HepG2 (cell line): Measurements from ENCODE around the gene SPG7. TPM values are rescaled to one million over a fixed set of nuclear protein-coding genes. Genes with fewer than 3 reads are reported as not detected.

ENCODE experiments used
- ATAC-seq: fragments of 200-7000 bp; cut with Tn5 transposase; 3 replicates; pipeline ENCODE4 v1.9.1; 2020; ENCODE audit warnings: mild to moderate bottlenecking, moderate library complexity
- BruUV-seq: library from RNA; stranded (reverse); fragments of 400-500 nt; replicated peaks from 2 replicates; lab custom pipeline; 2021; lab: Mats Ljungman, UMichigan
- CTCF ChIA-PET: fragments of 300-600 bp; formaldehyde crosslinking; extraction: SDS; loops from one replicate; lab custom pipeline; 2021; ENCODE audit warnings: low total read pairs, inconsistent platforms, low intra/inter-chr PET ratio; lab: Yijun Ruan, JAX
- POLR2A ChIA-PET: fragments of 350-600 bp; sonication (Branson Sonifier 250); formaldehyde crosslinking; loops from one replicate; lab custom pipeline; 2020; ENCODE audit warnings: antibody characterized with exemption, inconsistent platforms; lab: Yijun Ruan, JAX
- DNase-seq: peaks from one replicate; pipeline ENCODE4 v3.0.0-alpha.2; 2015; ENCODE audit warnings: low spot score
- FAIRE-seq: peaks from 3 replicates; lab custom pipeline; 2011; peaks lifted over from hg19 to GRCh38; lab: Jason Lieb, UNC
- H2AFZ ChIP-seq: one replicate; pipeline ENCODE4 v1.6.1; 2011; ENCODE audit warnings: low read length, inconsistent platforms
- H3K27ac ChIP-seq: fragments of 300-600 bp; 3 replicates; pipeline ENCODE4 v1.8.0; 2011; ENCODE audit warnings: mixed run types, mild to moderate bottlenecking, mixed read lengths, low read length, inconsistent platforms; ENCODE audit not compliant: insufficient read depth; ENCODE audit errors: extremely low read length
- H3K27me3 ChIP-seq, 2 experiments: fragments of 200-600 bp in 1 of 2; 2 replicates in 1 of 2; 3 replicates in 1 of 2; pipeline versions ENCODE4 v1.6.0 to v1.8.0; 2011; ENCODE audit warnings: low read length in 2 of 2, mild to moderate bottlenecking in 2 of 2, moderate library complexity in 2 of 2, inconsistent platforms in 1 of 2; ENCODE audit not compliant: insufficient read depth in 2 of 2, control insufficient read depth in 1 of 2
- H3K36me3 ChIP-seq, 2 experiments: fragments of 200-600 bp in 1 of 2; replicated peaks in 1 of 2; 2 replicates in 1 of 2; 3 replicates in 1 of 2; pipeline versions ENCODE4 v1.5.1 to v1.8.0; 2011; ENCODE audit warnings: low read length in 2 of 2, inconsistent platforms in 1 of 2; ENCODE audit not compliant: insufficient read depth in 2 of 2, control insufficient read depth in 1 of 2
- H3K4me1 ChIP-seq: 2 replicates; pipeline ENCODE4 v1.5.1; 2012; ENCODE audit warnings: low read length, inconsistent platforms; ENCODE audit not compliant: insufficient read depth
- H3K4me2 ChIP-seq: 2 replicates; pipeline ENCODE4 v1.6.0; 2011; ENCODE audit warnings: low read depth, low read length, inconsistent platforms
- H3K4me3 ChIP-seq, 3 experiments: fragments of 200-600 bp in 1 of 3; sonication (generic), shearing (Covaris generic) in 1 of 3; replicated peaks in 1 of 3; 2 replicates each; pipeline ENCODE4 v1.5.1; 2011 to 2016; ENCODE audit warnings: low read length in 3 of 3, inconsistent platforms in 2 of 3, low read depth in 2 of 3, mild to moderate bottlenecking in 2 of 3, control low read depth in 1 of 3, mixed read lengths in 1 of 3; ENCODE audit not compliant: insufficient read depth in 1 of 3
- H3K79me2 ChIP-seq: one replicate; pipeline ENCODE4 v1.6.1; 2011; ENCODE audit warnings: low read length, inconsistent platforms; ENCODE audit not compliant: insufficient read depth
- H3K9ac ChIP-seq: 2 replicates; pipeline ENCODE4 v1.6.0; 2011; ENCODE audit warnings: mild to moderate bottlenecking, low read depth, low read length, inconsistent platforms; ENCODE audit not compliant: insufficient read depth
- H3K9me3 ChIP-seq: 2 replicates; pipeline ENCODE4 v1.5.1; 2012; ENCODE audit warnings: mild to moderate bottlenecking, low read length
- H4K20me1 ChIP-seq: 2 replicates; pipeline ENCODE4 v1.6.0; 2011; ENCODE audit warnings: inconsistent platforms, mild to moderate bottlenecking, low read length, moderate library complexity; ENCODE audit not compliant: insufficient read depth
- ATF4 ChIP-seq, 2 experiments: fragments of 450-650 bp in 1 of 2; sonication (generic) in 1 of 2; formaldehyde crosslinking; IDR thresholded peaks; 2 replicates each; pipeline versions ENCODE4 v1.5.0 to v1.8.0; 2020 to 2022; ENCODE audit warnings: mild to moderate bottlenecking in 1 of 2, missing genetic modification reagents in 1 of 2
- CBX5 ChIP-seq: sonication (generic); formaldehyde crosslinking; IDR thresholded peaks from 2 replicates; pipeline ENCODE4 v1.4.0; 2020; ENCODE audit warnings: missing genetic modification reagents, borderline replicate concordance
- PREB ChIP-seq: sonication (generic); formaldehyde crosslinking; IDR thresholded peaks from 2 replicates; pipeline ENCODE4 v1.4.0; 2020; ENCODE audit warnings: missing genetic modification reagents
- RFX1 ChIP-seq: fragments of 450-650 bp; IDR thresholded peaks from 2 replicates; pipeline ENCODE4 v1.6.1; 2017
- TEF ChIP-seq: sonication (generic); formaldehyde crosslinking; IDR thresholded peaks from 2 replicates; pipeline ENCODE4 v1.5.0; 2020; ENCODE audit warnings: missing genetic modification reagents
- ZNF749 ChIP-seq: sonication (generic); formaldehyde crosslinking; IDR thresholded peaks from 2 replicates; pipeline ENCODE4 v1.8.0; 2022; ENCODE audit warnings: mild to moderate bottlenecking, missing genetic modification reagents, moderate library complexity, borderline replicate concordance
- WGBS: methylation state at CpG from one replicate; pipeline ENCODE4 v1.1.6; 2017; ENCODE audit warnings: low lambda C conversion rate; 5-methylcytosine and 5-hydroxymethylcytosine counted together
- in situ Hi-C: cut with HindIII; loops from 2 replicates; pipeline ENCODE4 v1.10.0; 2017; ENCODE audit warnings: low pct_unique_long_range_greater_than_20kb; ENCODE audit not compliant: extremely low pct_ligation_motif_present
- intact Hi-C: fragments of 100-400 bp; cut with micrococcal nuclease; formaldehyde crosslinking; loops from one replicate; pipeline ENCODE4 v1.10.0; 2022; ENCODE audit not compliant: unreplicated experiment
- polyA plus RNA-seq, 8 experiments: library from polyadenylated mRNA; depleted of rRNA in 3 of 8; stranded (reverse) in 7 of 8; unstranded in 1 of 8; fragments of >200 nt; fragmentation: Illumina TruSeq in 4 of 8; extraction: Trizol in 4 of 8; gene quantifications; 2 replicates each; pipeline versions ENCODE4 v1.2.1 to v1.2.3, GENCODE V29; 2011 to 2016; ENCODE audit warnings: low read depth in 4 of 8, missing spikeins in 1 of 8, mixed read lengths in 1 of 8; ENCODE audit not compliant: insufficient read depth in 1 of 8
- total RNA-seq, 5 experiments: library from RNA; depleted of rRNA; stranded (reverse); fragments of >200 nt; fragmentation: Illumina TruSeq; extraction: Trizol; gene quantifications; 2 replicates each; pipeline ENCODE4 v1.2.3, GENCODE V29; 2016; ENCODE audit warnings: low read depth in 1 of 5
- TF ChIP-seq, protein P1 (sequence below): IDR thresholded peaks from 2 replicates; pipeline ENCODE4 v1.6.1; 2016; ENCODE audit warnings: missing compliant biosample characterization, missing genetic modification reagents, borderline replicate concordance

Gene SPG7
- total and polyA plus RNA-seq, 2 of the 13 experiments (the other 11 are each of a cell fraction or from before 2014, with no cell fraction given), result 66.0 to 136 TPM

GRCh38 chr16:89473791-89474414 lies 34.3 kb upstream of the SPG7 start (continued):
- 0 out of 2 replicates have a peak, but pooled peaks have one; percentile 42 for TF ChIP-seq CBX5 (CRISPR knock-in tag)
- no peak for TF ChIP-seq PREB
- no peak for TF ChIP-seq ZNF749
- peak; percentile 53; the same call in 1 of the 2 replicates for TF ChIP-seq TEF

- peaks cover 77% of the 10 kb centered on the region for H3K4me1 ChIP-seq
- H3K9ac ChIP-seq, result no peak overlapping the region
- H3K27me3 ChIP-seq, result no peaks in the 10 kb centered on the region
- POLR2A ChIA-PET, result interaction anchor here (0.9 to 1.2 kb wide), 2 partner anchors 17 to 20 kb away, joined by 3 read pairs; no protein-coding TSS in a partner anchor
- H3K4me2 ChIP-seq, result no peak overlapping the region
- CTCF ChIA-PET, result no interaction called here
- WGBS, result 86% methylated on average over 5 of the region's 5 CpGs
- ATAC-seq, result no peak
- H3K9me3 ChIP-seq, result no peaks in the 10 kb centered on the region
- no peak overlapping the region for H2AFZ ChIP-seq
- intact Hi-C loops, result loop anchor here (5.0 kb wide), 1 partner anchor 53 kb away; no protein-coding TSS in a partner anchor
- no peak overlapping the region for H3K27ac ChIP-seq
- no peak for DNase-seq
- peaks cover 92% of the 10 kb centered on the region for H3K79me2 ChIP-seq
- peaks cover 3 to 10% of the 10 kb centered on the region in 2 experiments; a peak in 4 of 5 replicates for H3K36me3 ChIP-seq
- FAIRE-seq, result no peak
- 0 out of 2 replicates have a peak, but pooled peaks have one; percentile 15 for TF ChIP-seq RFX1
- TF ChIP-seq ATF4 (CRISPR knock-in tag; IDR thresholded peaks at IDR 0.05), result 0 out of 4 replicates have a peak, but pooled peaks of 1 of the 2 experiments have one; percentile 16
- TF ChIP-seq, protein P1, sequence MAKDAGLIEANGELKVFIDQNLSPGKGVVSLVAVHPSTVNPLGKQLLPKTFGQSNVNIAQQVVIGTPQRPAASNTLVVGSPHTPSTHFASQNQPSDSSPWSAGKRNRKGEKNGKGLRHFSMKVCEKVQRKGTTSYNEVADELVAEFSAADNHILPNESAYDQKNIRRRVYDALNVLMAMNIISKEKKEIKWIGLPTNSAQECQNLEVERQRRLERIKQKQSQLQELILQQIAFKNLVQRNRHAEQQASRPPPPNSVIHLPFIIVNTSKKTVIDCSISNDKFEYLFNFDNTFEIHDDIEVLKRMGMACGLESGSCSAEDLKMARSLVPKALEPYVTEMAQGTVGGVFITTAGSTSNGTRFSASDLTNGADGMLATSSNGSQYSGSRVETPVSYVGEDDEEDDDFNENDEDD, result no peak
- TF ChIP-seq, all 625 proteins: peak for 2
- in situ Hi-C loops, result no loop called here
- H3K4me3 ChIP-seq, result no peak overlapping the region
- no TSS peak for BruUV-seq
- peaks cover 92% of the 10 kb centered on the region for H4K20me1 ChIP-seq
These were observed 33.1 kb upstream of the SPG7 start for GRCh38 chr16:89475144-89475543.
